Measurements from ENCODE around the gene IDS.
A peak's percentile ranks its signal among the peaks of the same experiment; 100 is the strongest.
"Not testable (repeated sequence)": the region's sequence is repeated elsewhere in the genome, so short reads cannot be mapped to it uniquely, and the experiment has no call there.

The IDS gene

GRCh38 chrX:149504915-149505651, at the start of gene IDS:
IDS (minus strand) TSS chrX:149505306; CDS start chrX:149505137, 169 bp downstream.
- DNase-seq (ENCODE audit: low spot score): peak; percentile 86

GRCh38 chrX:149551939-149552248, 46.8 kb upstream of the IDS start:
- not testable (repeated sequence) for DNase-seq (ENCODE audit: low spot score)

GRCh38 chrX:149551245-149551938, 46.3 kb upstream of the IDS start:
- not testable (repeated sequence) for DNase-seq (ENCODE audit: low spot score)

GRCh38 chrX:149550454-149550853, 45.3 kb upstream of the IDS start:
- DNase-seq (ENCODE audit: low spot score): not testable (repeated sequence)

GRCh38 chrX:149549701-149550100, 44.6 kb upstream of the IDS start, which contains the start of gene HSFX3:
HSFX3 (minus strand) TSS chrX:149549924; CDS start chrX:149549852, 72 bp downstream.
- not testable (repeated sequence) for DNase-seq (ENCODE audit: low spot score)

- DNase-seq (ENCODE audit: low spot score): not testable (repeated sequence)
These were observed 42.7 kb upstream of the IDS start for GRCh38 chrX:149547782-149548181.

- not testable (repeated sequence) for DNase-seq (ENCODE audit: low spot score)
These were observed 41.9 kb upstream of the IDS start for GRCh38 chrX:149546962-149547361.

GRCh38 chrX:149545545-149546543, 40.7 kb upstream of the IDS start:
- DNase-seq (ENCODE audit: low spot score): not testable (repeated sequence)

GRCh38 chrX:149541521-149542047, 36.5 kb upstream of the IDS start:
- DNase-seq (ENCODE audit: low spot score): no peak

- DNase-seq (ENCODE audit: low spot score): peak; percentile 91
These were observed 35.8 kb upstream of the IDS start, which contains the start of gene EOLA1 for GRCh38 chrX:149540621-149541520. EOLA1 (plus strand) TSS chrX:149541012; CDS start chrX:149545631, 4,619 bp downstream.

- DNase-seq (ENCODE audit: low spot score): peak; percentile 87
These were observed 35.1 kb upstream of the IDS start for GRCh38 chrX:149540131-149540620.

GRCh38 chrX:149539283-149540130, 34.4 kb upstream of the IDS start:
- peak; percentile 90 for DNase-seq (ENCODE audit: low spot score)

GRCh38 chrX:149537474-149537873, 32.4 kb upstream of the IDS start:
- not testable (repeated sequence) for DNase-seq (ENCODE audit: low spot score)

- not testable (repeated sequence) for DNase-seq (ENCODE audit: low spot score)
These were observed 30.0 kb upstream of the IDS start for GRCh38 chrX:149534926-149535602.

GRCh38 chrX:149533999-149534398, 28.9 kb upstream of the IDS start:
- DNase-seq (ENCODE audit: low spot score): not testable (repeated sequence)

GRCh38 chrX:149532868-149533267, 27.8 kb upstream of the IDS start:
- not testable (repeated sequence) for DNase-seq (ENCODE audit: low spot score)

GRCh38 chrX:149531599-149531998, 26.5 kb upstream of the IDS start:
- no peak for DNase-seq (ENCODE audit: low spot score)

- DNase-seq (ENCODE audit: low spot score): no peak
These were observed 23.3 kb upstream of the IDS start for GRCh38 chrX:149528381-149528780.

GRCh38 chrX:149527705-149528104, 22.6 kb upstream of the IDS start:
- DNase-seq (ENCODE audit: low spot score): peak; percentile 64

All from activated CD4-positive, alpha-beta T cell treated with anti-CD3 and anti-CD28 coated beads, Interleukin-2, Interleukin-4, amounts not matched to agents 100 ng/mL and 50 ng/mL, durations not matched to agents 16 hours and 8 hours (primary cell).